Mononuclear cell (primary cell): ENCODE results near the gene CYB5R3. TPM values are rescaled to one million over a fixed set of nuclear protein-coding genes. Genes with fewer than 3 reads are reported as not detected.
"Not testable (repeated sequence)": the region's sequence is repeated elsewhere in the genome, so short reads cannot be mapped to it uniquely, and the experiment has no call there.

Experiments
- H3K27me3 ChIP-seq: 2 replicates; pipeline ENCODE4 v1.6.0; 2011; ENCODE audit warnings: low read length, control low read depth; ENCODE audit not compliant: insufficient read depth
- H3K4me1 ChIP-seq: 2 replicates; pipeline ENCODE4 v1.5.1; 2011; ENCODE audit warnings: mild to moderate bottlenecking, low read length, control low read depth; ENCODE audit not compliant: insufficient read depth
- H3K4me3 ChIP-seq: 2 replicates; pipeline ENCODE4 v1.5.1; 2011; ENCODE audit warnings: mild to moderate bottlenecking, low read length, moderate library complexity
- H3K9me3 ChIP-seq: 2 replicates; pipeline ENCODE4 v1.5.1; 2011; ENCODE audit warnings: low read depth, mild to moderate bottlenecking, control low read depth, low read length
- total RNA-seq: library from RNA; depleted of rRNA; stranded (reverse); fragments of >200 nt; gene quantifications from one replicate; pipeline ENCODE4 v1.2.3, GENCODE V29; 2012

The CYB5R3 gene
- total RNA-seq, 1 donor, result 28.1 TPM

GRCh38 chr22:42684462-42685195, 35.4 kb upstream of the CYB5R3 start:
- H3K4me1 ChIP-seq, result no peaks in the 10 kb centered on the region
- H3K27me3 ChIP-seq, result no peaks in the 10 kb centered on the region
- H3K9me3 ChIP-seq, result no peaks in the 10 kb centered on the region
- no peak overlapping the region for H3K4me3 ChIP-seq

GRCh38 chr22:42683578-42684283, 34.5 kb upstream of the CYB5R3 start:
- Histone ChIP-seq H3K27me3 (no peaks in the 10 kb centered on the region), H3K4me3 (no peak overlapping the region), H3K9me3 (no peaks in the 10 kb centered on the region), H3K4me1 (no peaks in the 10 kb centered on the region)

- H3K27me3 ChIP-seq, result no peaks in the 10 kb centered on the region
- H3K4me1 ChIP-seq, result no peaks in the 10 kb centered on the region
- H3K4me3 ChIP-seq, result no peak overlapping the region
- no peaks in the 10 kb centered on the region for H3K9me3 ChIP-seq
These were observed 33.1 kb upstream of the CYB5R3 start for GRCh38 chr22:42682113-42682851.

GRCh38 chr22:42680648-42681047, 31.5 kb upstream of the CYB5R3 start:
- Histone ChIP-seq H3K4me3 (no peak overlapping the region), H3K4me1 (no peaks in the 10 kb centered on the region), H3K27me3 (no peaks in the 10 kb centered on the region), H3K9me3 (no peaks in the 10 kb centered on the region)

- Histone ChIP-seq H3K9me3 (no peaks in the 10 kb centered on the region), H3K4me3 (no peak overlapping the region), H3K4me1 (no peaks in the 10 kb centered on the region), H3K27me3 (no peaks in the 10 kb centered on the region)
These were observed 30.5 kb upstream of the CYB5R3 start for GRCh38 chr22:42679691-42680090.

- no peaks in the 10 kb centered on the region for H3K9me3 ChIP-seq
- no peak overlapping the region for H3K4me3 ChIP-seq
- no peaks in the 10 kb centered on the region for H3K4me1 ChIP-seq
These were observed 29.7 kb upstream of the CYB5R3 start for GRCh38 chr22:42678894-42679293.

GRCh38 chr22:42677936-42678335, 28.7 kb upstream of the CYB5R3 start:
- not testable (repeated sequence) for H3K27me3 ChIP-seq, H3K4me3 ChIP-seq, H3K4me1 ChIP-seq, H3K9me3 ChIP-seq

More at GRCh38 chr22:42678894-42679293, 29.7 kb upstream of the CYB5R3 start:
- no peaks in the 10 kb centered on the region for H3K27me3 ChIP-seq

GRCh38 chr22:42676059-42676607, 26.9 kb upstream of the CYB5R3 start:
- Histone ChIP-seq H3K4me1 (peaks cover 5% of the 10 kb centered on the region), H3K4me3 (no peak overlapping the region), H3K27me3 (no peaks in the 10 kb centered on the region), H3K9me3 (no peaks in the 10 kb centered on the region)

- Histone ChIP-seq H3K9me3 (no peaks in the 10 kb centered on the region), H3K4me1 (peaks cover 9% of the 10 kb centered on the region), H3K4me3 (no peak overlapping the region), H3K27me3 (no peaks in the 10 kb centered on the region)
These were observed 24.8 kb upstream of the CYB5R3 start for GRCh38 chr22:42673898-42674401.

GRCh38 chr22:42673071-42673470, 23.9 kb upstream of the CYB5R3 start:
- not testable (repeated sequence) for H3K4me1 ChIP-seq, H3K4me3 ChIP-seq, H3K9me3 ChIP-seq, H3K27me3 ChIP-seq

GRCh38 chr22:42670921-42671709, 21.9 kb upstream of the CYB5R3 start:
- H3K9me3 ChIP-seq, result no peaks in the 10 kb centered on the region
- no peaks in the 10 kb centered on the region for H3K27me3 ChIP-seq
- H3K4me3 ChIP-seq, result no peak overlapping the region
- H3K4me1 ChIP-seq, result peaks cover 9% of the 10 kb centered on the region

- Histone ChIP-seq H3K4me3 (no peak overlapping the region), H3K27me3 (no peaks in the 10 kb centered on the region), H3K9me3 (no peaks in the 10 kb centered on the region), H3K4me1 (peaks cover 9% of the 10 kb centered on the region)
These were observed 20.9 kb upstream of the CYB5R3 start for GRCh38 chr22:42670046-42670445.

GRCh38 chr22:42666393-42666792, 17.2 kb upstream of the CYB5R3 start:
- H3K9me3 ChIP-seq, H3K27me3 ChIP-seq, H3K4me3 ChIP-seq: not testable (repeated sequence)
- peaks cover 15% of the 10 kb centered on the region for H3K4me1 ChIP-seq

- H3K9me3 ChIP-seq, result no peaks in the 10 kb centered on the region
- no peak overlapping the region for H3K4me3 ChIP-seq
- H3K27me3 ChIP-seq, result no peaks in the 10 kb centered on the region
- H3K4me1 ChIP-seq, result peaks cover 9% of the 10 kb centered on the region
These were observed 16.0 kb upstream of the CYB5R3 start for GRCh38 chr22:42664976-42665831.
